ENCODE measurements around the gene GNAT2. TPM values are rescaled to one million over a fixed set of nuclear protein-coding genes. Genes with fewer than 3 reads are reported as not detected.

The GNAT2 gene
- total and polyA plus RNA-seq, 8 donors = 0.21 TPM; not detected in 7

DNA sequence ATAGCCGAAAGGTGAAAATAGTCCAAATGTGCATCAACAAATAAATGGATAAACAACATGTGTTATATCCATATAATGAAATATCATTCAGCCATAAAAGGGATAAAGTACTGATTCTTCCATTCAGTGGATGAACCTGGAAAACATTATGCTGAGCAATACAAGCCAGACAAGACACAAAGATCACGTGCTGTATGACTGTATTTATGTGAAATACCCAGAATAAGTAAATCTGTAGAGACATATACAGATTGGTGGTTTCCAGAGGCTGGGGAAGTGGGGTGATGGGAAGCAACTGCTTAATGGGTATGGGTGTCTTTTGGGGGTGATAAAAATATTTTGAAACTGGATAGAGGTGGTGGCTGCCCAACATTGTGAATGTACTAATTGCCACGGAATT lies 23.2 kb upstream of the GNAT2 start:
- H3K27ac ChIP-seq = no peak overlapping the region
- H3K27me3 ChIP-seq = no peaks in the 10 kb centered on the region
- H3K36me3 ChIP-seq = no peaks in the 10 kb centered on the region
- H3K9me3 ChIP-seq = no peaks in the 10 kb centered on the region
- TF ChIP-seq, protein P1, sequence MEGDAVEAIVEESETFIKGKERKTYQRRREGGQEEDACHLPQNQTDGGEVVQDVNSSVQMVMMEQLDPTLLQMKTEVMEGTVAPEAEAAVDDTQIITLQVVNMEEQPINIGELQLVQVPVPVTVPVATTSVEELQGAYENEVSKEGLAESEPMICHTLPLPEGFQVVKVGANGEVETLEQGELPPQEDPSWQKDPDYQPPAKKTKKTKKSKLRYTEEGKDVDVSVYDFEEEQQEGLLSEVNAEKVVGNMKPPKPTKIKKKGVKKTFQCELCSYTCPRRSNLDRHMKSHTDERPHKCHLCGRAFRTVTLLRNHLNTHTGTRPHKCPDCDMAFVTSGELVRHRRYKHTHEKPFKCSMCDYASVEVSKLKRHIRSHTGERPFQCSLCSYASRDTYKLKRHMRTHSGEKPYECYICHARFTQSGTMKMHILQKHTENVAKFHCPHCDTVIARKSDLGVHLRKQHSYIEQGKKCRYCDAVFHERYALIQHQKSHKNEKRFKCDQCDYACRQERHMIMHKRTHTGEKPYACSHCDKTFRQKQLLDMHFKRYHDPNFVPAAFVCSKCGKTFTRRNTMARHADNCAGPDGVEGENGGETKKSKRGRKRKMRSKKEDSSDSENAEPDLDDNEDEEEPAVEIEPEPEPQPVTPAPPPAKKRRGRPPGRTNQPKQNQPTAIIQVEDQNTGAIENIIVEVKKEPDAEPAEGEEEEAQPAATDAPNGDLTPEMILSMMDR (IDR thresholded peaks at IDR 0.05) = no peak
- no peak overlapping the region for H3K4me3 ChIP-seq
- DNase-seq (no peak), ATAC-seq (no peak)
- H3K4me1 ChIP-seq = peaks cover 0 to 11% of the 10 kb centered on the region in 2 donors
- intact Hi-C loops (cut with DNase I) = loop anchor here in 1 of 2 donors (5.0 kb wide), 2 partner anchors 125 to 340 kb away; partner anchors contain the start of gene AHCYL1

DNA sequence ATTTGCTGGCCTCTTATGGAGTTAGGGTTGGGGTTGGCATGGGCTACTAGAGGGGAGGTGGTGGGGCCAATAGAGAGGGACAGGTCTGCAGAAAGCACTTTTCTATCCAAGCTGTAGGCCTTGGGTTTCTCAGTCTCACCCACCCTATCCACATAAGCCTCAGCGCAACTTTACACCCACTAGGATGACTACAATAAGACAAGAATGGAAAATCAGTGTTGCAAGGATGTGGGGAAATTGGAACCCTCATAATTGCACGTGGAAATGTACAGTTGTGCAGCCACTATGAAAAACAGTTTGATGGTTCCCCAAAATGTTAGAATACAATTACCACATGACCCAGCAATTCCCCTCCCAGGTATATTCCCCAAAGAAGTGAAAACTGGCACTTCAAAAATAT lies 22.4 kb upstream of the GNAT2 start:
- H3K27ac ChIP-seq = no peak overlapping the region
- DNase-seq (no peak), ATAC-seq (no peak)
- H3K36me3 ChIP-seq = no peaks in the 10 kb centered on the region
- no peaks in the 10 kb centered on the region for H3K27me3 ChIP-seq
- peaks cover 0 to 11% of the 10 kb centered on the region in 2 donors for H3K4me1 ChIP-seq
- intact Hi-C loops (cut with DNase I) = loop anchor here in 1 of 2 donors (5.0 kb wide), 2 partner anchors 125 to 340 kb away; partner anchors contain the start of gene AHCYL1
- H3K9me3 ChIP-seq = no peaks in the 10 kb centered on the region
- H3K4me3 ChIP-seq = no peak overlapping the region
- TF ChIP-seq, protein P1 (IDR thresholded peaks at IDR 0.05) = no peak

DNA sequence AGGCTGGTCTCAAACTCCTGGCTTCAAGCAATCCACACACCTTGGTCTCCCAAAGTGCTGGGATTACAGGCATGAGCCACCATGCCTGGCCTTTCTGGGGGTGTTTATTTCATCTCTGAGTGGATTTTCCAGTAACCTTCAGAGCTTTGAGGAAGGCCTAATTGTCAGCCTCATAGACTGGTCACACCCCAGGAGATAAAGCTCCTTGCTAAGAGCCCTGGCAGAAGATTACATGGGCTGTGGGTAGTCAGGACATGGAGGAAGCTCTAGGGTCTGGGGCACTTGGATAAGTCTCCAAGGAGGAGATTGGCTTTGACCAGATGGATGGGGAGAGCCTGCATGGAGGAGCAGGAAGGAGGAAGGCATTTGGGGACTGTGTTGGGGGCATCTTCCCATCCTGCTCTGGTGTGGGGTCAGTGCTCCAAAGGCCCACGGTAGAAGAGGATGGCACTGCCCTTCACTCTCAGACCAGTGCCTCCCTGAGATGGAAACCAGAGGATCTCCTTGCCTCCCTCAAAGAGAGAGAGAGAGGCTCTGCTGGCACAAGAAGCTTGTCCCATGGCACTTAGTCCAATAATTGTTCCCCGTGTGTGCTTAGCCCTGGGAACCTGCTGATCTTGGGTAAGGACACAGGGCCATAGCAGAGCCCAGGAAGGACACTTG lies 21.8 kb upstream of the GNAT2 start:
- intact Hi-C loops (cut with DNase I) = loop anchor here in 1 of 2 donors (5.0 kb wide), 2 partner anchors 126 to 341 kb away; partner anchors contain the start of gene AHCYL1
- H3K4me1 ChIP-seq = peaks cover 3 to 15% of the 10 kb centered on the region in 2 donors

DNA sequence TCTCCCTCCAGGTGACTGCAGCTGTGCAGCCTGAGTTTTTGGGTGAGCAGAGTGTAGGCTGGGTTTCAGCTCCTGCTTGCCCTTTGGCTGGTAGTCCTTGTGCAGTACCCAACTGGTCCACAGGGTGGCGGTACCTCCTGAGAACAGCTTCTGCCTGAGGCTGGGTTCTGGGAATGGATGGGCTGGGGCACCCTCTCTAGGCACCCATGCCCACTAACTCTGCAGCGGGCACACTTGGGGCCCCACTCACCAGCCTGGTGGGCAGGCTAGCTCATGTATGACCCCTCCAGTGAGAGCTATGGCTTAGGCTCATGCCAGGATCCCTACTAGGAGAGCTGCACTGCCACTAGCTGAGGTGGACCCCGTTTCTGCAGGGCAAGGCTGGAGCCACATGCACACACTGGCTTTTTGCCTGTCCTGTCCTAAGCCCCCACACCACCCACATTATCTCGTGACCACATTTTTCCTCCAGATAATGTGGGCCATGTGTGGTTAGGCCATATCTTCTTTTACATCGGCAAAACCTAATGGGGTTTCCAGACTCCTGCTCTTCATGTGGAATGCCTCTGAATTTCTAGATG lies 21.0 kb upstream of the GNAT2 start:
- intact Hi-C loops (cut with DNase I) = loop anchor here in 1 of 2 donors (5.0 kb wide), 2 partner anchors 127 to 342 kb away; partner anchors contain the start of gene AHCYL1
- DNase-seq (peak in 3 of 4 donors; percentile 69 to 90 (median 82)), ATAC-seq (peak; percentile 90)
- H3K4me3 ChIP-seq = no peak overlapping the region
- peaks cover 7 to 16% of the 10 kb centered on the region in 2 donors for H3K4me1 ChIP-seq
- H3K27ac ChIP-seq = no peak overlapping the region
- TF ChIP-seq, protein P1 (IDR thresholded peaks at IDR 0.05) = peak; percentile 96 to 99
- no peaks in the 10 kb centered on the region for H3K27me3 ChIP-seq
- no peaks in the 10 kb centered on the region for H3K36me3 ChIP-seq
- no peaks in the 10 kb centered on the region for H3K9me3 ChIP-seq

More for the DNA sequence above, 21.8 kb upstream of the GNAT2 start:
- Histone ChIP-seq H3K4me3 (no peak overlapping the region), H3K36me3 (no peaks in the 10 kb centered on the region), H3K27me3 (no peaks in the 10 kb centered on the region), H3K27ac (no peak overlapping the region), H3K9me3 (no peaks in the 10 kb centered on the region)
- ATAC-seq = no peak
- no peak for DNase-seq
- TF ChIP-seq, protein P1 (IDR thresholded peaks at IDR 0.05) = no peak

DNA sequence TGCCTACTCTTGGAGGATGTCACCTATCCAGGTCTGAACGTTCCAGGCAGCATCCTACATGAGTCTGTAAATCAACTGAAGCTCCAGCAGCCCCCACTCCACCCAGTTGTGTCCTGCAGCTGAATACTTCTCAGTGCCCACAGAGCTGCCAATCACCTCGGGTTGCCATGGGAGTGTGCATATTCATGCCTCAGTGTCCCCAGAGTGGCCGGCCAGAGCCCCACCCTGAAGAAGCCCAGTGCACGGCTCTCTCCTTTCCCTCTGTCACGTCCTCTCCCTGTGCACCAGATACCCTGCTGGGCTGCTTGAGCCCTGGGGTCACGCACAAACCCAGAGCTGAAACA lies 20.4 kb upstream of the GNAT2 start:
- DNase-seq (no peak), ATAC-seq (no peak)
- H3K4me1 ChIP-seq = peaks cover 7 to 16% of the 10 kb centered on the region in 2 donors
- TF ChIP-seq, protein P1 (IDR thresholded peaks at IDR 0.05) = no peak
- intact Hi-C loops (cut with DNase I) = loop anchor here in 1 of 2 donors (5.0 kb wide), 2 partner anchors 127 to 342 kb away; partner anchors contain the start of gene AHCYL1
- no peak overlapping the region for H3K4me3 ChIP-seq
- H3K9me3 ChIP-seq = no peaks in the 10 kb centered on the region
- H3K36me3 ChIP-seq = no peaks in the 10 kb centered on the region
- no peaks in the 10 kb centered on the region for H3K27me3 ChIP-seq
- H3K27ac ChIP-seq = no peak overlapping the region

Data from left lung (tissue), 10 donors.